Liver (tissue), 3 donors: ENCODE data around the gene SHC4.

ENCODE experiments used
- GABPA ChIP-seq, 2 donors: IDR thresholded peaks in 1 of 2; conservative IDR thresholded peaks in 1 of 2; 2 replicates each; pipeline ENCODE4 v1.6.1; 2016; ENCODE audit warnings: antibody characterized with exemption in 2 of 2, mild to moderate bottlenecking in 1 of 2, moderate library complexity in 1 of 2
- HNF4A ChIP-seq, 2 donors: conservative IDR thresholded peaks; 2 replicates each; pipeline ENCODE4 v1.6.1; 2016; ENCODE audit warnings: antibody characterized with exemption in 2 of 2, mild to moderate bottlenecking in 2 of 2
- RXRA ChIP-seq, 2 donors: IDR thresholded peaks; 2 replicates each; pipeline ENCODE4 v1.6.1; 2017 to 2018; ENCODE audit warnings: antibody characterized with exemption in 2 of 2, mild to moderate bottlenecking in 1 of 2
- SP1 ChIP-seq: IDR thresholded peaks from 2 replicates; pipeline ENCODE4 v1.6.1; 2018; ENCODE audit warnings: antibody characterized with exemption, mild to moderate bottlenecking
- TAF1 ChIP-seq: conservative IDR thresholded peaks from 2 replicates; pipeline ENCODE4 v1.6.1; 2016; ENCODE audit warnings: antibody characterized with exemption, mild to moderate bottlenecking
- YY1 ChIP-seq: IDR thresholded peaks from 2 replicates; pipeline ENCODE4 v1.6.1; 2016; ENCODE audit warnings: antibody characterized with exemption, mild to moderate bottlenecking
- TF ChIP-seq, protein P1 (sequence below): fragments of 150-350 bp; IDR thresholded peaks from 2 replicates; pipeline ENCODE4 v1.5.1; 2017; ENCODE audit warnings: improper control_type of control experiment, low read depth, low read length; ENCODE audit not compliant: missing input control
- TF ChIP-seq, protein P2 (sequence below): IDR thresholded peaks from 2 replicates; pipeline ENCODE4 v1.6.1; 2016; ENCODE audit warnings: antibody characterized with exemption
- TF ChIP-seq, protein P3 (sequence below): IDR thresholded peaks from 2 replicates; pipeline ENCODE4 v1.6.1; 2016; ENCODE audit warnings: antibody characterized with exemption, mild to moderate bottlenecking
- donor health status: healthy.
- donor health status: healthy.

DNA sequence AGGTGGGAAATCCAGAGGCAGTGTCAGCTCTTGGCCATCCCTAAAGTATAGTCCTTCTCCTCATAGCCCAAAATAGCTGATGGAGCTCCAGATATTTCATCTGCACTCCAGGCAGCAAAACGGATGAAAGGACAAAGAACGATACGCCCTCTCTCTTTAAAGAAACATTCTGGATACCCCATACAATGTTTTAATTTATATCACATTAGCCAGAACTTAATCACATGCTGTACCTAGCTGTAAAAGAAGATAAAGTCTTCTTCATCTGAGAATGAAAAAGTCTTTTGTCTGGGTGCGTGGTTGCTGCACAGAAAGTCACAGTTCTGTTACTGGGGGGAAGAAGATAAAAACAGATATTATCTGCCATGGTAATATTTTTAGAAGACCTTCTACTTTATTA is 4.3 kb upstream of the SHC4 start:
- TF ChIP-seq SP1 (no peak), GABPA (IDR thresholded peaks at IDR 0.05 in 1 of 2, conservative IDR thresholded peaks at IDR 0.05 in 1 of 2) (no peak), TAF1 (no peak), YY1 (no peak), HNF4A (conservative IDR thresholded peaks at IDR 0.05) (no peak), RXRA (IDR thresholded peaks at IDR 0.05) (no peak)
- TF ChIP-seq, protein P1, sequence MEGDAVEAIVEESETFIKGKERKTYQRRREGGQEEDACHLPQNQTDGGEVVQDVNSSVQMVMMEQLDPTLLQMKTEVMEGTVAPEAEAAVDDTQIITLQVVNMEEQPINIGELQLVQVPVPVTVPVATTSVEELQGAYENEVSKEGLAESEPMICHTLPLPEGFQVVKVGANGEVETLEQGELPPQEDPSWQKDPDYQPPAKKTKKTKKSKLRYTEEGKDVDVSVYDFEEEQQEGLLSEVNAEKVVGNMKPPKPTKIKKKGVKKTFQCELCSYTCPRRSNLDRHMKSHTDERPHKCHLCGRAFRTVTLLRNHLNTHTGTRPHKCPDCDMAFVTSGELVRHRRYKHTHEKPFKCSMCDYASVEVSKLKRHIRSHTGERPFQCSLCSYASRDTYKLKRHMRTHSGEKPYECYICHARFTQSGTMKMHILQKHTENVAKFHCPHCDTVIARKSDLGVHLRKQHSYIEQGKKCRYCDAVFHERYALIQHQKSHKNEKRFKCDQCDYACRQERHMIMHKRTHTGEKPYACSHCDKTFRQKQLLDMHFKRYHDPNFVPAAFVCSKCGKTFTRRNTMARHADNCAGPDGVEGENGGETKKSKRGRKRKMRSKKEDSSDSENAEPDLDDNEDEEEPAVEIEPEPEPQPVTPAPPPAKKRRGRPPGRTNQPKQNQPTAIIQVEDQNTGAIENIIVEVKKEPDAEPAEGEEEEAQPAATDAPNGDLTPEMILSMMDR: no peak
- TF ChIP-seq, protein P2, sequence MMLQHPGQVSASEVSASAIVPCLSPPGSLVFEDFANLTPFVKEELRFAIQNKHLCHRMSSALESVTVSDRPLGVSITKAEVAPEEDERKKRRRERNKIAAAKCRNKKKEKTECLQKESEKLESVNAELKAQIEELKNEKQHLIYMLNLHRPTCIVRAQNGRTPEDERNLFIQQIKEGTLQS: no peak
- TF ChIP-seq, protein P3, sequence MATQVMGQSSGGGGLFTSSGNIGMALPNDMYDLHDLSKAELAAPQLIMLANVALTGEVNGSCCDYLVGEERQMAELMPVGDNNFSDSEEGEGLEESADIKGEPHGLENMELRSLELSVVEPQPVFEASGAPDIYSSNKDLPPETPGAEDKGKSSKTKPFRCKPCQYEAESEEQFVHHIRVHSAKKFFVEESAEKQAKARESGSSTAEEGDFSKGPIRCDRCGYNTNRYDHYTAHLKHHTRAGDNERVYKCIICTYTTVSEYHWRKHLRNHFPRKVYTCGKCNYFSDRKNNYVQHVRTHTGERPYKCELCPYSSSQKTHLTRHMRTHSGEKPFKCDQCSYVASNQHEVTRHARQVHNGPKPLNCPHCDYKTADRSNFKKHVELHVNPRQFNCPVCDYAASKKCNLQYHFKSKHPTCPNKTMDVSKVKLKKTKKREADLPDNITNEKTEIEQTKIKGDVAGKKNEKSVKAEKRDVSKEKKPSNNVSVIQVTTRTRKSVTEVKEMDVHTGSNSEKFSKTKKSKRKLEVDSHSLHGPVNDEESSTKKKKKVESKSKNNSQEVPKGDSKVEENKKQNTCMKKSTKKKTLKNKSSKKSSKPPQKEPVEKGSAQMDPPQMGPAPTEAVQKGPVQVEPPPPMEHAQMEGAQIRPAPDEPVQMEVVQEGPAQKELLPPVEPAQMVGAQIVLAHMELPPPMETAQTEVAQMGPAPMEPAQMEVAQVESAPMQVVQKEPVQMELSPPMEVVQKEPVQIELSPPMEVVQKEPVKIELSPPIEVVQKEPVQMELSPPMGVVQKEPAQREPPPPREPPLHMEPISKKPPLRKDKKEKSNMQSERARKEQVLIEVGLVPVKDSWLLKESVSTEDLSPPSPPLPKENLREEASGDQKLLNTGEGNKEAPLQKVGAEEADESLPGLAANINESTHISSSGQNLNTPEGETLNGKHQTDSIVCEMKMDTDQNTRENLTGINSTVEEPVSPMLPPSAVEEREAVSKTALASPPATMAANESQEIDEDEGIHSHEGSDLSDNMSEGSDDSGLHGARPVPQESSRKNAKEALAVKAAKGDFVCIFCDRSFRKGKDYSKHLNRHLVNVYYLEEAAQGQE: no peak
